ENCODE measurements around the gene ODF2L.

The ODF2L gene

GRCh38 chr1:86325264-86325663 lies 70.9 kb downstream of the ODF2L start:
- no peak for DNase-seq
- intact Hi-C loops (cut with DNase I), result no loop called here

GRCh38 chr1:86324130-86324822 lies 71.8 kb downstream of the ODF2L start:
- intact Hi-C loops (cut with DNase I), result no loop called here

DNA sequence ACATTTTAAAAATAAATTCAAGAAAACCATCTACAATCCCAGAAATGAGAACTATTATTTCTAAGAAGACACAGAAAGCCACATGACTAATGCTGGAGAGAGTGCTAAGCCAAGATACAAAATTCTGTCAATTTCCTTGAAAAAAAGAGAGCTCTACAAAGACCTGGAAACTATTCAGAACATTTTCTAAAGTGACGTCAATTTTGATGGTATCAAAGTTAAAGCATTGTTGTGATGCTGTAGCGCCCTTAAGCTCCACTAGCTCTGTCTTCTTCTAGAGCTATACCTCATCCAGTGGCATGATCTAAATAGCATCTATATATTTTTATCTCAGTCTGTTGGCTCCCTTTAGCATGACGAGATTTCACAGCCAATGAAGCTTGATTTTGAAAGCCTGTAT lies 73.9 kb downstream of the ODF2L start:
- no peak for DNase-seq
- intact Hi-C loops (cut with DNase I), result no loop called here

More at GRCh38 chr1:86324130-86324822, 71.8 kb downstream of the ODF2L start:
- DNase-seq, result no peak

GRCh38 chr1:86318436-86318835 lies 77.7 kb downstream of the ODF2L start:
- no peak for DNase-seq

GRCh38 chr1:86317926-86318325 lies 78.2 kb downstream of the ODF2L start:
- no peak for DNase-seq
- intact Hi-C loops (cut with DNase I), result no loop called here

More at GRCh38 chr1:86318436-86318835, 77.7 kb downstream of the ODF2L start:
- intact Hi-C loops (cut with DNase I), result no loop called here

GRCh38 chr1:86305731-86306130 lies 90.4 kb downstream of the ODF2L start:
- no peak for DNase-seq
- intact Hi-C loops (cut with DNase I), result no loop called here

DNA sequence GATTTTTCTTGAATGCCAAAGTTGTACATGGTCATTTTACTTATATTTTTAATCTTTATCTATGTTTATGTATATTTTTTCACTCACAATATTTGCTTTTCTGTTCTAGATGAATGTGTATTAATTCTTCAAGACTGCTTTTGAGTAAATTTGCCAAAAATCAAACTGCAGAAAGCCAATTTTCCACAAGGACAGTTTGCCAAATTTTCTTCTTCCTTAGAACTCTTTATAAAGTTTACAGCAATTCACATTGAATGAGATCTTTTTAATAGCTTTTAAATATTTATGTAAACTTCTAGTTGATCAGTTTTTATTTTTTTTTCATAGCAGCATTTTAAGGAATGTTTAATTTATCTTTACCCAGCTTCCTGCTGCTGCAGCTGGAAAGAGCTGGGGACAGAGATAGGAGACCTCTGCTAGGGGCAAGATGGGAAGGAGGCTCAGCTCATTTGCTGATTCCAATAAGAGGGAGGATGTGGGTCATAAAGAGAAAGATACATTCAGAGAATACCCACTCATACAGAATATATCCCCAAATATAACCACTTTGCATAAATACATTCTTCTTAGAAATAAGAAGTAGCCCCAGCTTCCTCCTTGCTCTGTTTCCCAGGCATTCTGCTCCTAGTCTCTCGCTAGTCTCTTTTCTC lies 93.0 kb downstream of the ODF2L start:
- intact Hi-C loops (cut with DNase I), result no loop called here
- DNase-seq, result no peak
